IPS-15b (cell line): ENCODE measurements around the gene GRAPL.
"Not testable (repeated sequence)": the region's sequence is repeated elsewhere in the genome, so short reads cannot be mapped to it uniquely, and the experiment has no call there.

Experiments
- H3K27me3 ChIP-seq: one replicate; pipeline ENCODE4 v1.6.1; 2013; ENCODE audit warnings: low read length; ENCODE audit not compliant: control insufficient read depth, insufficient read depth
- H3K36me3 ChIP-seq: one replicate; pipeline ENCODE4 v1.6.1; 2013; ENCODE audit warnings: low read length; ENCODE audit not compliant: control insufficient read depth, insufficient read depth
- H3K4me1 ChIP-seq: one replicate; pipeline ENCODE4 v1.6.1; 2013; ENCODE audit warnings: mild to moderate bottlenecking, low read length; ENCODE audit not compliant: control insufficient read depth, insufficient read depth
- H3K4me3 ChIP-seq: one replicate; pipeline ENCODE4 v1.5.1; 2013; ENCODE audit warnings: low read depth, low read length
- H3K9ac ChIP-seq: one replicate; pipeline ENCODE4 v1.6.1; 2013; ENCODE audit warnings: low read depth, mild to moderate bottlenecking, low read length
- H3K9me3 ChIP-seq: one replicate; pipeline ENCODE4 v1.6.1; 2013; ENCODE audit warnings: mild to moderate bottlenecking, low read length; ENCODE audit not compliant: control insufficient read depth, insufficient read depth

GRAPL gene

DNA sequence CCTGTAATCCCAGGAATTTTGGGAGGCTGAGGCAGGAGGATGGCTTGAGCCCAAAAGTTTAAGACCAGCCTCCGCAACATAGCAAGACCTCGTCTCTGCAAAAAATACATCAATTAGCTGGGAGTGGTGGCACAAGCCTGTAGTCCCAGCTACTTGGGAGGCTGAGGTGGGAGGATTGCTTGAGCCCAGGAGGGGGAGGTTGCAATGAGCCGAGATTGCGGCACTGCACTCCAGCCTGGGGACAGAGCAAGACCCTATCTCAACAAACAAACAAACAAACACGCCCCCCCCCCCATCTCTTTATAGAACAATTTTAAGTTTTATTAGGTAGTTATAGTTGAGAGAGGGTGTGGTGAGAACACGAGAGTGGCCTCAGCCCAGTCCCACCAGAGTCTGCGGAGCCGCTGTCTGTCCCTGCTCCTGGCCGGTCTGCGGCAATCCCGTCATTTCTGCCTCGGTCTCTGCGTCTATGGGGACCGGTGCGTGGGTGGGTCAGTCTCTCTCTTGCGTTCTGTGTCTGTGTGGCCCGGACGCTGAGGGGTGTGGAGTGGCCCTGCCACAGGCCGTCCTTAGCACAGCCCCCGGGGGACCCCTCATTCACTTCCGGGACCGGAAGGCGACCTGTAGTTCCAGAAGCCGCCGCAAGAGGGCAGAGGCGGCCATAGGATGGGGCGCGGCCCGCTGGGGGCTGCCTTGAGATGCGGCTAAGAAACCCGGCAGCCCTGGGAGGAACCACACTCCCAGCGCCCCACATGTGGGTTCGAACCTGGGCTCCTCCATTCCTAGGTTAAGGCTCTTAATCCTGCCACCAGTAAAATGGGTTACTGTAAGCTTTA lies 53.9 kb downstream of the GRAPL start:
- H3K4me1 ChIP-seq, H3K9me3 ChIP-seq, H3K27me3 ChIP-seq, H3K4me3 ChIP-seq, H3K36me3 ChIP-seq, H3K9ac ChIP-seq: not testable (repeated sequence)

- H3K4me1 ChIP-seq, H3K9me3 ChIP-seq, H3K4me3 ChIP-seq, H3K9ac ChIP-seq, H3K36me3 ChIP-seq, H3K27me3 ChIP-seq: not testable (repeated sequence)
These were observed 60.8 kb downstream of the GRAPL start for GRCh38 chr17:19187883-19188869.

DNA sequence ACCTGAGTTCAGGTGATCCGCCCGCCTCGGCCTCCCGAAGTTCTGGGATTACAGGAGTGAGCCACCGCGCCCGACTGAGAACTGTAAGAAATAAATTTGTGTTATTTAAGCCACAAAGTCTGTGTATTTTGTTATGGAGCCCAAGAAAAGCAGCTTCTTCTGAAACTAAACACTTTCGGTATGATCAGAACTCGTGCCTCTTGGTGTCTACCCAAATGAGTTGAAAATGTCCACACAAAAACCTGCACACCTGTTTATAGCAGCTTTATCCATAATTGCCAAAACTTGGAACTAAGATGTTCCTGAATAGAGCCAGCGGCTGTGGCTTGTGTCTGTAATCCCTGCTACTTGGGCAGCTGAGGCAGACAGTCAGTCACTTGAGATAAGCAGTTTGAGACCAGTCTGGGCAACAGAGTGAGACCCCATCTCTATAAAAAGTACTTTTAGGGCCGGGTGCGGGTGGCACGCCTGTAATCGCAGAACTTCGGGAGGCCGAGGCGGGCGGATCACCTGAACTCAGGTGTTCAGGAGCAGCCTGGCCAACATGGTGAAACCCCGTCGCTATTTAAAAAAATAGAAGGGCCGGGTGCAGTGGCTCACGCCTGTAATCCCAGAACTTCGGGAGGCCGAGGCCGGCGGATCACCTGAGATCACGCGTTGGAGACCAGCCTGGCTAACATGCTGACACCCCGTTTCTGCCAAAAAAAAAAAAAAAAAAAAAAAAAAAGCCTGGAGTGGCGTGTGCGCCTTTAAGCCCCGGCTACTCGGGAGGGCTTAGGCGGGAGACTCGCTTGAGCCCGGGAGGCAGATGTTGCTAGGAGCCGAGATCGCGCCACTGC lies 61.7 kb downstream of the GRAPL start:
- H3K36me3 ChIP-seq, H3K9ac ChIP-seq, H3K27me3 ChIP-seq, H3K4me1 ChIP-seq, H3K9me3 ChIP-seq, H3K4me3 ChIP-seq: not testable (repeated sequence)

DNA sequence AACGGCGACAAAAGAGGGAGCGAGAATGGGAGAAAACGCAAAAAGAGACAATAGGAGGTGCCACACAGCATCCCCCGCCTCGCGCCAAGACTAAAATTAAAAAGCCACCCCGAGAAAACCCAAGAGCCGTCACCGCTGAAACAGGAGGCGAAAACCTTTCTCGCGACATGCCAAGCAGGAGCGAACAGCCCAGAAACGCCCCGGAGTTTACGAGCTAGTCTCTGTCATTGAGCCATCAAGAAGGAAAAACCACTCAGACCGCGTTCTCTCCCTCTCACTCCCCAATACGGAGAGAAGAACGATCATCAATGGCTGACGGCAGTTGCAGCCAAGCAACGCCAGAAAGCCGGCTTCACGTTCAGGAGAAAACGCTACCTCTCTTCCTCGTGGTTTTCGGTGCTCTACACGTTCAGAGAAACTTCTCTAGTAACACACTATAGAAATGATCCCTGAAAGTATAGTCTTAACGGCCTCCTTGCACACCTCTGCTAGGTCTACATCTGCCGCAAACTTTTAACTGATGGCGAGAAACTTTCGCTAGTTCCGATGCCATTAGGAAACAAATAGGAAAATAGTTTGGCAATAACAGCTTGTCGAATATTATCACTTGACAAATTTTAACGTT lies 62.5 kb downstream of the GRAPL start:
- H3K4me3 ChIP-seq, H3K9me3 ChIP-seq, H3K36me3 ChIP-seq, H3K27me3 ChIP-seq, H3K9ac ChIP-seq, H3K4me1 ChIP-seq: not testable (repeated sequence)

- H3K27me3 ChIP-seq, H3K4me1 ChIP-seq, H3K36me3 ChIP-seq, H3K4me3 ChIP-seq, H3K9me3 ChIP-seq, H3K9ac ChIP-seq: not testable (repeated sequence)
These were observed 69.2 kb downstream of the GRAPL start for GRCh38 chr17:19196382-19197204.

DNA sequence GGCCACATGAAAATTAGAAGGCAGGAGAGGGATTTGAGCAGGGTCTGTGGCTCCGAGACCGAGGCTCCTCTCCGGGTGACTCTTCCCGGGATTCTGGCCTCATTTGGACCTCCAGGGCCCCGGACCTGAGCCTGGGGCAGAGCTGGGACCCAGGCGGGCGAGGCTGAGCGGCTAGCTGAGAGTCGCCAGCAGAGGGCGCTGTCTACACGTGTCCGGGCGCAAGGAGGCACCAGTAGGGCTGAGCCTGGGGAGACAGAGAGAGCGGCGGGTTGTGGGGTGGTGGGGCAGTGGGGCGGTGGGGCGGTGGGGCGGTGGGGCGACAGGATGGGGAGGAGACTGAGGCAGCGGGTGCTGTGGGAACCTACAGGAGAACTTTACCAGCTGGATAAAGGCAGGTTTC lies 75.1 kb downstream of the GRAPL start:
- not testable (repeated sequence) for H3K36me3 ChIP-seq, H3K27me3 ChIP-seq, H3K4me3 ChIP-seq, H3K9ac ChIP-seq, H3K9me3 ChIP-seq, H3K4me1 ChIP-seq

GRCh38 chr17:19203429-19203828 lies 76.0 kb downstream of the GRAPL start:
- not testable (repeated sequence) for H3K27me3 ChIP-seq, H3K36me3 ChIP-seq, H3K4me3 ChIP-seq, H3K9me3 ChIP-seq, H3K9ac ChIP-seq, H3K4me1 ChIP-seq
